Measurements from ENCODE around the gene DACH1.

DACH1 gene

GRCh38 chr13:71621174-71622124 lies 245.6 kb downstream of the DACH1 start:
- DNase-seq, result peak in 1 of 4 experiments; percentile 3

GRCh38 chr13:71619096-71619495 lies 247.9 kb downstream of the DACH1 start:
- DNase-seq, result no peak

- peak in 2 of 4 experiments; percentile 10 to 57 for DNase-seq
These were observed 248.8 kb downstream of the DACH1 start for GRCh38 chr13:71618159-71618558.

- DNase-seq, result no peak
These were observed 249.7 kb downstream of the DACH1 start for GRCh38 chr13:71617265-71617664.

GRCh38 chr13:71613066-71613745 lies 253.8 kb downstream of the DACH1 start:
- peak; percentile 36 to 60 (median 52) for DNase-seq

- no peak for DNase-seq
These were observed 255.7 kb downstream of the DACH1 start for GRCh38 chr13:71611292-71611691.

GRCh38 chr13:71610876-71611275 lies 256.1 kb downstream of the DACH1 start:
- DNase-seq, result peak in 3 of 4 experiments; percentile 15 to 26 (median 20)

- no peak for DNase-seq
These were observed 257.7 kb downstream of the DACH1 start for GRCh38 chr13:71609271-71609670.

- no peak for DNase-seq
These were observed 259.4 kb downstream of the DACH1 start for GRCh38 chr13:71607575-71607974.

- no peak for DNase-seq
These were observed 260.2 kb downstream of the DACH1 start for GRCh38 chr13:71606818-71607217.

GRCh38 chr13:71605744-71606143 lies 261.3 kb downstream of the DACH1 start:
- peak in 2 of 4 experiments; percentile 17 to 34 for DNase-seq

- no peak for DNase-seq
These were observed 263.7 kb downstream of the DACH1 start for GRCh38 chr13:71603255-71603654.

GRCh38 chr13:71602344-71602743 lies 264.7 kb downstream of the DACH1 start:
- DNase-seq, result no peak

- peak in 2 of 4 experiments; percentile 38 to 57 for DNase-seq
These were observed 269.9 kb downstream of the DACH1 start for GRCh38 chr13:71597150-71597549.

- DNase-seq, result no peak
These were observed 270.9 kb downstream of the DACH1 start for GRCh38 chr13:71596116-71596515.

- DNase-seq, result peak in 2 of 4 experiments; percentile 16 to 47
These were observed 273.4 kb downstream of the DACH1 start for GRCh38 chr13:71593566-71593965.

GRCh38 chr13:71591374-71591773 lies 275.6 kb downstream of the DACH1 start:
- peak; percentile 41 to 85 (median 64) for DNase-seq

- DNase-seq, result no peak
These were observed 276.3 kb downstream of the DACH1 start for GRCh38 chr13:71590654-71591148.

GRCh38 chr13:71589032-71589431 lies 278.0 kb downstream of the DACH1 start:
- DNase-seq, result no peak

GRCh38 chr13:71587817-71588216 lies 279.2 kb downstream of the DACH1 start:
- DNase-seq, result no peak

GRCh38 chr13:71587193-71587592 lies 279.8 kb downstream of the DACH1 start:
- no peak for DNase-seq

- no peak for DNase-seq
These were observed 283.4 kb downstream of the DACH1 start for GRCh38 chr13:71583581-71583980.

GRCh38 chr13:71580614-71581013 lies 286.4 kb downstream of the DACH1 start:
- DNase-seq, result no peak
